ENCODE results near the gene DCX. TPM values are rescaled to one million over a fixed set of nuclear protein-coding genes. Genes with fewer than 3 reads are reported as not detected.

DCX gene
- total RNA-seq, 4 donors from 2014 or later: not detected

GRCh38 chrX:111259559-111259958 is 152.4 kb downstream of the DCX start:
- Histone ChIP-seq H3K27ac (no peak overlapping the region), H3K36me3 (no peaks in the 10 kb centered on the region), H3K4me1 (no peaks in the 10 kb centered on the region), H3K4me3 (no peak overlapping the region), H3K27me3 (peaks cover 0 to 9% (median 4%) of the 10 kb centered on the region in 3 donors), H3K9me3 (no peaks in the 10 kb centered on the region)
- ATAC-seq (no peak), DNase-seq (no peak)
- TF ChIP-seq, protein P1, sequence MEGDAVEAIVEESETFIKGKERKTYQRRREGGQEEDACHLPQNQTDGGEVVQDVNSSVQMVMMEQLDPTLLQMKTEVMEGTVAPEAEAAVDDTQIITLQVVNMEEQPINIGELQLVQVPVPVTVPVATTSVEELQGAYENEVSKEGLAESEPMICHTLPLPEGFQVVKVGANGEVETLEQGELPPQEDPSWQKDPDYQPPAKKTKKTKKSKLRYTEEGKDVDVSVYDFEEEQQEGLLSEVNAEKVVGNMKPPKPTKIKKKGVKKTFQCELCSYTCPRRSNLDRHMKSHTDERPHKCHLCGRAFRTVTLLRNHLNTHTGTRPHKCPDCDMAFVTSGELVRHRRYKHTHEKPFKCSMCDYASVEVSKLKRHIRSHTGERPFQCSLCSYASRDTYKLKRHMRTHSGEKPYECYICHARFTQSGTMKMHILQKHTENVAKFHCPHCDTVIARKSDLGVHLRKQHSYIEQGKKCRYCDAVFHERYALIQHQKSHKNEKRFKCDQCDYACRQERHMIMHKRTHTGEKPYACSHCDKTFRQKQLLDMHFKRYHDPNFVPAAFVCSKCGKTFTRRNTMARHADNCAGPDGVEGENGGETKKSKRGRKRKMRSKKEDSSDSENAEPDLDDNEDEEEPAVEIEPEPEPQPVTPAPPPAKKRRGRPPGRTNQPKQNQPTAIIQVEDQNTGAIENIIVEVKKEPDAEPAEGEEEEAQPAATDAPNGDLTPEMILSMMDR (IDR thresholded peaks at IDR 0.05 in 4 of 5, conservative IDR thresholded peaks at IDR 0.05 in 1 of 5): no peak
- no peak for TF ChIP-seq POLR2A (IDR thresholded peaks at IDR 0.05)
- in situ Hi-C loops (cut with MboI; ENCODE audit: low sequenced_read_pairs in 4 of 4) (no loop called here), intact Hi-C loops (cut with DNase I; ENCODE audit: low total_unique reads) (no loop called here)

GRCh38 chrX:111257733-111258132 is 154.3 kb downstream of the DCX start:
- H3K4me3 ChIP-seq: no peak overlapping the region
- intact Hi-C loops (cut with DNase I; ENCODE audit: low total_unique reads) (no loop called here), in situ Hi-C loops (cut with MboI; ENCODE audit: low sequenced_read_pairs in 4 of 4) (no loop called here)
- ATAC-seq (no peak), DNase-seq (no peak)
- H3K27me3 ChIP-seq: peaks cover 0 to 9% (median under 1%) of the 10 kb centered on the region in 3 donors
- TF ChIP-seq, protein P1 (IDR thresholded peaks at IDR 0.05 in 4 of 5, conservative IDR thresholded peaks at IDR 0.05 in 1 of 5): no peak
- TF ChIP-seq POLR2A (IDR thresholded peaks at IDR 0.05): no peak
- no peaks in the 10 kb centered on the region for H3K4me1 ChIP-seq
- no peak overlapping the region for H3K27ac ChIP-seq
- H3K36me3 ChIP-seq: no peaks in the 10 kb centered on the region
- H3K9me3 ChIP-seq: no peaks in the 10 kb centered on the region

- Histone ChIP-seq H3K4me3 (no peak overlapping the region), H3K27me3 (peaks cover 0 to 4% (median 0%) of the 10 kb centered on the region in 3 donors), H3K27ac (no peak overlapping the region), H3K36me3 (no peaks in the 10 kb centered on the region), H3K9me3 (no peaks in the 10 kb centered on the region), H3K4me1 (no peaks in the 10 kb centered on the region)
- in situ Hi-C loops (cut with MboI; ENCODE audit: low sequenced_read_pairs in 4 of 4): no loop called here
- DNase-seq (no peak), ATAC-seq (no peak)
- intact Hi-C loops (cut with DNase I; ENCODE audit: low total_unique reads): no loop called here
- TF ChIP-seq POLR2A (IDR thresholded peaks at IDR 0.05): no peak
- TF ChIP-seq, protein P1 (IDR thresholded peaks at IDR 0.05 in 4 of 5, conservative IDR thresholded peaks at IDR 0.05 in 1 of 5): no peak
Measured at GRCh38 chrX:111254896-111255693, 156.9 kb downstream of the DCX start.

DNA sequence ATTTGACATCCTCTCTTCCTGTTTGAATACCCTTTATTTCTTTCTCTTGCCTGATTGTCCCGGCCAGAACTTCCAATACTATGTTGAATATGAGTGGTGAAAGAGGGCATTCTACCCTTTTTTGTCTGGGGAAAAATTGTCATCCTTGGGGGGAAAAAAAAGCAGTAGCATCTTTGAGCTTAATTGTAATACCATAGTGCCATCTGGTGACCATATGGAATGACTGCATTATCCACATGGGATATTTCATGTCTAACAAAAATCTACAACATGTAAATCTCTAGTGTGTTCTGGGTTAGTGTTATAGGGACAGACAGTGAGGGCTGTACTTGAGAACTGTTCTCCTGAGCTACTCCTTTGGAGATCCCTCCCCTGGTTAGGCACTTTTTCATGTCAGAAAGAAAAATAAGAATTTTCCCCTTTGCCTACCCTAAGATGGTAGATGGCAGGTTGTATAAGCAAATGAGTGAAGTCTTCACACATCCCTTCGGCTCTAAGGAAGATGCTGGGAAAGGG is 167.7 kb downstream of the DCX start:
- Histone ChIP-seq H3K9me3 (no peaks in the 10 kb centered on the region), H3K36me3 (no peaks in the 10 kb centered on the region), H3K4me1 (no peaks in the 10 kb centered on the region), H3K27me3 (peaks cover 0 to 8% (median 0%) of the 10 kb centered on the region in 3 donors), H3K27ac (no peak overlapping the region), H3K4me3 (no peak overlapping the region)
- in situ Hi-C loops (cut with MboI; ENCODE audit: low sequenced_read_pairs in 4 of 4): no loop called here
- intact Hi-C loops (cut with DNase I; ENCODE audit: low total_unique reads): no loop called here
- TF ChIP-seq, protein P1 (IDR thresholded peaks at IDR 0.05 in 4 of 5, conservative IDR thresholded peaks at IDR 0.05 in 1 of 5): no peak
- no peak for TF ChIP-seq POLR2A (IDR thresholded peaks at IDR 0.05)
- no peak for DNase-seq
- no peak for ATAC-seq

Other genes starting within 250 kb of the DCX start
- gene CAPN6, start 141.7 kb downstream of the DCX start, total RNA-seq: 1 to 10 TPM in 1 of 4 donors, under 1 TPM in 2, not detected in 1; 0.31 to 1.2 (median 0.42) TPM
- gene SERTM2, start 99.5 kb upstream of the DCX start, total RNA-seq: under 1 TPM in 1 of 4 donors, not detected in 3; 0.04 TPM